ENCODE measurements around the gene HSF5. TPM values are rescaled to one million over a fixed set of nuclear protein-coding genes. Genes with fewer than 3 reads are reported as not detected.

Gene HSF5
- polyA plus RNA-seq, 3 donors from 2014 or later = 0.16 TPM; not detected in 2

DNA sequence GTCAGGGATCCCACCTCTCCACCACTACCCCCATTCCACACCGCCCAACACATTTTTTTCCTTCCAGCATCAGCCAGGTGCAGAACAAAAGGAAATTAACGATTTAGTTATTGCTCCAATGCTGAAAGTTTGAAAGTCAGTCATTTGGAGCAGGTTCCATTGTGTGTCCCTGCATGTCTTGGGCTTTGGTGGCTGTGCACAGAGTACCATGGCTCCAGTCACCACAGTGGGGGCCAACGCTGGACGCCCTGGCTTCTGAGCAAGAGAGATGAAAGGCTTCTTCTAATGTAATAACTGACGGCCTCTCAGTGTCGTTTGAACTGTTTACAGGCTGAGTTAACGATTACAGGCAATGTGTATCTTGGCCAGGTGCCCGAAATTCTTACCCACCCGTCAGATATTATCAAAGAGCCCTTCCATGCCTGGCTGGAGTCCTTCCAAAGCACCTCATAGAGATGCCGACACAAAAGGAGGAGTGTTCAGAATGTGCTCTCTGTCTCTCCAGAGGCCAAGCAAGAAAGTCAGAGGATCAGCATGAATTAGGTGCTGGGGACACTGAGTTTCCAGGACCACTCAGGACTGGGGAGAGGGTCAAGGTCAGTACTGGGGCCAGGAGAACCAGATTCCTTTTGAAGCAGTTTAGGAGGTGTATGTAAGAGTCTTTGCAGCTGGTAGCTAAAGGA is 96.8 kb downstream of the HSF5 start:
- Mint-ChIP-seq H3K36me3 (peaks cover 0 to 17% (median 4%) of the 10 kb centered on the region in 3 donors), H3K27ac (no peak overlapping the region), H3K4me1 (peaks cover 3 to 7% of the 10 kb centered on the region in 2 donors), H3K27me3 (ENCODE audit: low read depth in 3 of 3) (peaks cover 0 to 5% (median 2%) of the 10 kb centered on the region in 3 donors), H3K9me3 (no peaks in the 10 kb centered on the region), H3K4me3 (no peak overlapping the region)
- DNase-seq = no peak

DNA sequence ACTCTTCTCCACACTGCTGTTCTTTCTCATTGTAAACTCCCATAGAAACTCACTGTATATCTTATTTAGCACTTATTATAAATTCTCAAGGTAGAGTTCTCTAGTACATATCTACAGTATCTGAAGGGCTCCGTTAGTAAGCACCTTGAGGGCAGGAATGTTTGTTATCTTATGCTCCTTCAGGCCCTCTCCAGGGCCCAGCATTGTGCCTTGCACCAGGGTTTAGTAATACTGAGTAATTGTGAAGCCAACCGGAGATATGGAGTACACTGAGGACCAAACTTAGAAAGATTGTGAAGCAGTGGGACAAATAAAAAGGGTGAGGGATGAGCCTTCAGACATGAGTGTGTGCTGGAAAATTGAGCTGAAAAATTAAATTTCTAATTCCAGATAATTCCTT is 97.3 kb downstream of the HSF5 start:
- DNase-seq = no peak
- H3K27ac Mint-ChIP-seq = no peak overlapping the region
- H3K9me3 Mint-ChIP-seq = no peaks in the 10 kb centered on the region
- peaks cover 0 to 7% (median 2%) of the 10 kb centered on the region in 3 donors for H3K27me3 Mint-ChIP-seq (ENCODE audit: low read depth in 3 of 3)
- H3K4me3 Mint-ChIP-seq = no peak overlapping the region
- peaks cover 0 to 17% (median 0%) of the 10 kb centered on the region in 3 donors for H3K36me3 Mint-ChIP-seq
- H3K4me1 Mint-ChIP-seq = peaks cover 3 to 7% of the 10 kb centered on the region in 2 donors

DNA sequence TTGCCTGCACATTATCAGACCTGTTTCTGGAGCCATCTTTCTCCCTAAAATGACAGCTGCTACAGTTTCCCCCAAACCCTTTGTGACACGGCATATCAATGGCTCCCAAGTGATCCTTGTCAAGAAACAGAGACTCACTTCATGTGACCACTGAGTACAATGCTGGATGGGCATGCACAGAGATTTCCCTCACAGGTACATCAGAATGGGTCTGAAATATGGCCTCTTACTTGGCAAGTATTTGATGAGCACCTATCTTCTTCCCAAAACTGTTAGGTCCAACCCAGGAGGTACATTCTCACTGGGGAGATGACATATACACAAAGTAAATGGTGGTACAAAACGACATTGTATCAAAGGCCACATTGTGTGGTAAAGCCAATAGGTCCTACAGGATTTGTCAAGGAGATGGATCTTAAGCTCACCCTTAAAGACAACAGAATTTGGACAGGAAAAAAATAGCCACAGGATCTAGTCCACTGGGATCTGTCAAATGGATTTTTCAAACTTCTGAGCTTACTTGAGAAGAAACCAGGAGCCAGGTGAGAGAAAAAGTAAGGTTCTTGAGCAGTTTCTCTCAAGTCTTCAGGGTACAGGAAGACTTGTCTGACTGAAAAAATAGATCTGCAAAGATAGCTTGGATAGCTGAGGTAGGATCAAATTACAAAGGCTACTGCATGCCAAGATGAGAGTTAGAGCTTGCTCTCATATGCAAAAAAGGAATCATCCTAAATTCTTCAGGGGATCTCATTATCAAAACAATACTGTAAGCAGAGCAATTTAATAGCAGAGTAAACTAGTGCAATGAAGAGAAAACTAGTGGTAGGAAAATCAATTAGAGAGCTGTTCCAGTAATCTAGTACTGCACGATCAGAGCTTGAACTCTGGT is 99.7 kb downstream of the HSF5 start:
- Mint-ChIP-seq H3K27ac (peak overlapping the region in 1 of 6 donors; percentile 55), H3K36me3 (peaks cover 0 to 17% (median 0%) of the 10 kb centered on the region in 3 donors), H3K9me3 (no peaks in the 10 kb centered on the region), H3K4me3 (no peak overlapping the region), H3K27me3 (ENCODE audit: low read depth in 3 of 3) (peaks cover 0 to 5% (median 2%) of the 10 kb centered on the region in 3 donors), H3K4me1 (peaks cover 20 to 27% of the 10 kb centered on the region in 2 donors)
- DNase-seq = no peak

GRCh38 chr17:58387834-58388233 is 100.4 kb downstream of the HSF5 start:
- H3K4me3 Mint-ChIP-seq = no peak overlapping the region
- no peak for DNase-seq
- peaks cover 0 to 5% (median 2%) of the 10 kb centered on the region in 3 donors for H3K27me3 Mint-ChIP-seq (ENCODE audit: low read depth in 3 of 3)
- H3K9me3 Mint-ChIP-seq = no peaks in the 10 kb centered on the region
- H3K36me3 Mint-ChIP-seq = peaks cover 0 to 17% (median 0%) of the 10 kb centered on the region in 3 donors
- peaks cover 26 to 30% of the 10 kb centered on the region in 2 donors for H3K4me1 Mint-ChIP-seq
- peak overlapping the region in 2 of 6 donors; percentile 14 to 46 for H3K27ac Mint-ChIP-seq

GRCh38 chr17:58386708-58387107 is 101.5 kb downstream of the HSF5 start:
- Mint-ChIP-seq H3K4me3 (no peak overlapping the region), H3K27ac (no peak overlapping the region), H3K36me3 (peaks cover 0 to 12% (median 0%) of the 10 kb centered on the region in 3 donors), H3K27me3 (ENCODE audit: low read depth in 3 of 3) (peaks cover 2 to 4% (median 3%) of the 10 kb centered on the region in 3 donors), H3K9me3 (no peaks in the 10 kb centered on the region), H3K4me1 (peaks cover 37 to 41% of the 10 kb centered on the region in 2 donors)
- DNase-seq = no peak

DNA sequence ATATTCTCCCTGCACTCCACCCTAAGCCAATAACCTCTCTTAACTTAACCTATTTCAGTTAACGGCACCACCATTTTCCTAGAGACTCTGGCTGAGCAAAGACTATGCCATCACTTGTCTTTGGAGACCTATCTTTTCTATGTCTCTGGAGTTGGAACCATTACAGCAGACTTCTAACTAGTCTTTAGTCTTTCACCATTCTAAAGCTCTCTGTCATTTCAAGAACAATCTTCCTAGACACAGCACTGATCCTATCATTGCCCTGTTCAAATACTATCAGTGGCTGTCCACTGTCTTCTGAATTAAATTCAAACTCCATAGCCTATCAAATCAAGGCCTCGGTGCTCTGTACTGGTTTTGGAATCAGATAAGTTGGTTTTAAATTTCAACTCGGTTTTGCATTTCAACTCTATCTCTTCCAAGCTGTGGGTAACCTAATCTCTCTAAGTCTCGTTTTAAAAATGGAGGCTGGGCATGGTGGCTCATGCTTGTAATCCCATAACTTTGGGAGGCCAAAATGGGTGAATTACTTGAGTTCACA is 102.8 kb downstream of the HSF5 start:
- no peak for DNase-seq
- Mint-ChIP-seq H3K36me3 (peaks cover 0 to 10% (median 0%) of the 10 kb centered on the region in 3 donors), H3K4me1 (peaks cover 50 to 54% of the 10 kb centered on the region in 2 donors), H3K9me3 (no peaks in the 10 kb centered on the region), H3K27ac (peak overlapping the region in 2 of 6 donors; percentile 39 to 68), H3K4me3 (no peak overlapping the region), H3K27me3 (ENCODE audit: low read depth in 3 of 3) (peaks cover 2 to 4% (median 2%) of the 10 kb centered on the region in 3 donors)

DNA sequence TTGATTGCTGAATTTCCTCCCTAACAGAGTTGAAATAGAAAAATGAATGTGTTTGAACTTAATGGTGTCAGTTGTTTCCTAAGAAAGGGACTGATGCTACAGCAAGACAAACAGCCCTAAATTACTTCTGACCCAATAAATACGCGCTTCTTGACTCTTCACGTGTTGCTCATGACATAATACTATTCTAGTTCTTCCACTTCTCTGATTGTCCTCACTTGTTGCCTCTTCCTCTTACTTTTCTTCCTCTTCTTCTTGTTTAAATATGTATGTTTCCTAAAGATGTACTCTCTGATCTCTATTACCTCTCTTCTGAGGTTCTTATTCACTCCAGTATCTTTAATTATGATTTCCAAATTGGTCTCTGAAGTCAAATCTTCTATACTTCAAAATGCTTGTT is 103.3 kb downstream of the HSF5 start:
- DNase-seq = no peak
- no peak overlapping the region for H3K4me3 Mint-ChIP-seq
- H3K4me1 Mint-ChIP-seq = peaks cover 55 to 59% of the 10 kb centered on the region in 2 donors
- H3K27me3 Mint-ChIP-seq (ENCODE audit: low read depth in 3 of 3) = peaks cover 2 to 4% (median 2%) of the 10 kb centered on the region in 3 donors
- H3K9me3 Mint-ChIP-seq = no peaks in the 10 kb centered on the region
- peaks cover 0 to 10% (median 0%) of the 10 kb centered on the region in 3 donors for H3K36me3 Mint-ChIP-seq
- H3K27ac Mint-ChIP-seq = peak overlapping the region in 5 of 6 donors; percentile 4 to 68 (median 40)

GRCh38 chr17:58383892-58384462 is 104.2 kb downstream of the HSF5 start:
- no peak for DNase-seq
- no peak overlapping the region for H3K4me3 Mint-ChIP-seq
- H3K27me3 Mint-ChIP-seq (ENCODE audit: low read depth in 3 of 3) = peaks cover 1 to 7% (median 2%) of the 10 kb centered on the region in 3 donors
- no peaks in the 10 kb centered on the region for H3K9me3 Mint-ChIP-seq
- H3K36me3 Mint-ChIP-seq = peaks cover 0 to 6% (median 0%) of the 10 kb centered on the region in 3 donors
- peaks cover 64 to 69% of the 10 kb centered on the region in 2 donors for H3K4me1 Mint-ChIP-seq
- H3K27ac Mint-ChIP-seq = peak overlapping the region; percentile 2 to 70 (median 50)

- H3K27ac Mint-ChIP-seq = peak overlapping the region; percentile 85 to 92 (median 87)
- peaks cover 70 to 73% of the 10 kb centered on the region in 2 donors for H3K4me1 Mint-ChIP-seq
- peaks cover 0 to 7% (median 2%) of the 10 kb centered on the region in 3 donors for H3K27me3 Mint-ChIP-seq (ENCODE audit: low read depth in 3 of 3)
- peak overlapping the region in 4 of 5 donors; percentile 59 to 82 (median 67) for H3K4me3 Mint-ChIP-seq
- no peak for DNase-seq
- no peaks in the 10 kb centered on the region for H3K36me3 Mint-ChIP-seq
- H3K9me3 Mint-ChIP-seq = no peaks in the 10 kb centered on the region
These were observed 105.4 kb downstream of the HSF5 start for GRCh38 chr17:58382872-58383242.

- Mint-ChIP-seq H3K27me3 (ENCODE audit: low read depth in 3 of 3) (peaks cover 0 to 7% (median 2%) of the 10 kb centered on the region in 3 donors), H3K4me1 (peaks cover 69 to 71% of the 10 kb centered on the region in 2 donors), H3K4me3 (peak overlapping the region; percentile 35 to 82 (median 67)), H3K27ac (peak overlapping the region; percentile 85 to 92 (median 87)), H3K9me3 (no peaks in the 10 kb centered on the region), H3K36me3 (no peaks in the 10 kb centered on the region)
- DNase-seq = peak in 2 of 3 donors; percentile 23 to 34
These were observed 105.9 kb downstream of the HSF5 start for GRCh38 chr17:58382108-58382871.

- no peak for DNase-seq
- H3K27ac Mint-ChIP-seq = peak overlapping the region; percentile 85 to 92 (median 88)
- H3K36me3 Mint-ChIP-seq = no peaks in the 10 kb centered on the region
- H3K9me3 Mint-ChIP-seq = no peaks in the 10 kb centered on the region
- peaks cover 0 to 7% (median 2%) of the 10 kb centered on the region in 3 donors for H3K27me3 Mint-ChIP-seq (ENCODE audit: low read depth in 3 of 3)
- H3K4me3 Mint-ChIP-seq = peak overlapping the region; percentile 69 to 82 (median 74)
- H3K4me1 Mint-ChIP-seq = peaks cover 69 to 73% of the 10 kb centered on the region in 2 donors
These were observed 106.8 kb downstream of the HSF5 start for GRCh38 chr17:58381124-58382035.

Measured in immature natural killer cell (primary cell).